H9 (cell line): Measurements from ENCODE around the gene PXDN. TPM values are rescaled to one million over a fixed set of nuclear protein-coding genes. Genes with fewer than 3 reads are reported as not detected.

Experiments
- DNase-seq: peaks from one replicate; pipeline ENCODE4 v3.0.0-alpha.2; 2017
- H2AFZ ChIP-seq: one replicate; pipeline ENCODE4 v1.6.1; 2013; ENCODE audit warnings: mild to moderate bottlenecking, low read length, control low read depth, moderate library complexity
- H2AK5ac ChIP-seq: 2 replicates; pipeline ENCODE4 v1.6.1; 2013; ENCODE audit warnings: low read length, control low read depth, mixed read lengths; ENCODE audit not compliant: insufficient read length
- H2BK120ac ChIP-seq: one replicate; pipeline ENCODE4 v1.6.1; 2013; ENCODE audit warnings: low read depth, mild to moderate bottlenecking, low read length, control low read depth, inconsistent platforms; ENCODE audit not compliant: poor library complexity, severe bottlenecking
- H2BK12ac ChIP-seq: 2 replicates; pipeline ENCODE4 v1.6.1; 2013; ENCODE audit warnings: low read length, control low read depth, mixed read lengths, low read depth; ENCODE audit not compliant: insufficient read length
- H2BK15ac ChIP-seq: 2 replicates; pipeline ENCODE4 v1.6.1; 2013; ENCODE audit warnings: low read depth, low read length, control low read depth
- H2BK20ac ChIP-seq: one replicate; pipeline ENCODE4 v1.6.1; 2013; ENCODE audit warnings: low read depth, mild to moderate bottlenecking, low read length, control low read depth, inconsistent platforms; ENCODE audit not compliant: poor library complexity, severe bottlenecking
- H2BK5ac ChIP-seq: 2 replicates; pipeline ENCODE4 v1.6.1; 2013; ENCODE audit warnings: low read length, control low read depth, mixed read lengths; ENCODE audit not compliant: insufficient read length
- H3K14ac ChIP-seq: 2 replicates; pipeline ENCODE4 v1.6.1; 2013; ENCODE audit warnings: low read length, control low read depth; ENCODE audit not compliant: insufficient read depth
- H3K18ac ChIP-seq: 2 replicates; pipeline ENCODE4 v1.6.1; 2013; ENCODE audit warnings: low read depth, mild to moderate bottlenecking, mixed read lengths, low read length, control low read depth; ENCODE audit not compliant: insufficient read length
- H3K23ac ChIP-seq: 2 replicates; pipeline ENCODE4 v1.6.1; 2013; ENCODE audit warnings: low read length, control low read depth, mixed read lengths, low read depth; ENCODE audit not compliant: insufficient read length
- H3K23me2 ChIP-seq: 2 replicates; pipeline ENCODE4 v1.6.1; 2013; ENCODE audit warnings: low read depth, mild to moderate bottlenecking, mixed read lengths, low read length, control low read depth; ENCODE audit not compliant: insufficient read length, poor library complexity, severe bottlenecking
- H3K27ac ChIP-seq: 2 replicates; pipeline ENCODE4 v1.5.1; 2013; ENCODE audit warnings: low read length, control low read depth, mixed read lengths, low read depth; ENCODE audit not compliant: insufficient read length
- H3K27me3 ChIP-seq: 2 replicates; pipeline ENCODE4 v1.6.1; 2013; ENCODE audit warnings: low read length, control low read depth, inconsistent platforms; ENCODE audit not compliant: insufficient read depth
- H3K4ac ChIP-seq: 2 replicates; pipeline ENCODE4 v1.6.1; 2013; ENCODE audit warnings: low read depth, mild to moderate bottlenecking, control low read depth, inconsistent platforms, low read length, moderate library complexity
- H3K4me1 ChIP-seq: 2 replicates; pipeline ENCODE4 v1.6.1; 2013; ENCODE audit warnings: low read length, control low read depth, inconsistent platforms; ENCODE audit not compliant: insufficient read depth
- H3K4me2 ChIP-seq: 2 replicates; pipeline ENCODE4 v1.6.1; 2013; ENCODE audit warnings: low read length, control low read depth, mixed read lengths; ENCODE audit not compliant: insufficient read length, insufficient read depth
- H3K56ac ChIP-seq: 2 replicates; pipeline ENCODE4 v1.6.1; 2013; ENCODE audit warnings: low read depth, mild to moderate bottlenecking, mixed read lengths, low read length, control low read depth; ENCODE audit not compliant: insufficient read length
- H3K79me1 ChIP-seq: 2 replicates; pipeline ENCODE4 v1.6.1; 2013; ENCODE audit warnings: low read depth, mild to moderate bottlenecking, moderate library complexity, low read length, control low read depth, inconsistent platforms; ENCODE audit not compliant: insufficient read depth, poor library complexity, severe bottlenecking
- H3K79me2 ChIP-seq: 2 replicates; pipeline ENCODE4 v1.6.1; 2013; ENCODE audit warnings: low read length, control low read depth, inconsistent platforms; ENCODE audit not compliant: insufficient read depth
- H3K9ac ChIP-seq: 2 replicates; pipeline ENCODE4 v1.6.1; 2013; ENCODE audit warnings: low read length, control low read depth, mixed read lengths; ENCODE audit not compliant: insufficient read length; ENCODE audit errors: extremely low read depth
- H3K9me3 ChIP-seq: one replicate; pipeline ENCODE4 v1.6.1; 2013; ENCODE audit warnings: low read depth, low read length, inconsistent platforms; ENCODE audit not compliant: control insufficient read depth
- H3T11ph ChIP-seq: one replicate; pipeline ENCODE4 v1.6.1; 2013; ENCODE audit warnings: mild to moderate bottlenecking, low read length, control low read depth, inconsistent platforms
- H4K20me1 ChIP-seq: one replicate; pipeline ENCODE4 v1.6.1; 2013; ENCODE audit not compliant: control insufficient read depth, insufficient read length, insufficient read depth
- H4K5ac ChIP-seq: 2 replicates; pipeline ENCODE4 v1.6.1; 2013; ENCODE audit warnings: low read depth, mild to moderate bottlenecking, mixed read lengths, low read length, control low read depth; ENCODE audit not compliant: insufficient read length
- H4K8ac ChIP-seq: replicated peaks from 2 replicates; pipeline ENCODE4 v1.6.1; 2013; ENCODE audit warnings: low read length, control low read depth, mixed read lengths, low read depth; ENCODE audit not compliant: insufficient read length
- H4K91ac ChIP-seq: 2 replicates; pipeline ENCODE4 v1.6.1; 2013; ENCODE audit warnings: low read depth, mild to moderate bottlenecking, moderate library complexity, mixed read lengths, low read length, control low read depth; ENCODE audit not compliant: insufficient read length
- H3K27ac Mint-ChIP-seq, 3 experiments: 2 replicates in 2 of 3; 3 replicates in 1 of 3; pipeline ENCODE4 v1.8.0; 2020 to 2021; ENCODE audit warnings: mixed read lengths in 3 of 3, mild to moderate bottlenecking in 1 of 3, moderate library complexity in 1 of 3
- H3K27me3 Mint-ChIP-seq: 2 replicates; pipeline ENCODE4 v1.8.0; 2021; ENCODE audit warnings: low read depth, mild to moderate bottlenecking, moderate library complexity, mixed read lengths
- H3K36me3 Mint-ChIP-seq, 3 experiments: 2 replicates in 2 of 3; 3 replicates in 1 of 3; pipeline ENCODE4 v1.8.0; 2020 to 2021; ENCODE audit warnings: low read depth in 3 of 3, mixed read lengths in 3 of 3; ENCODE audit not compliant: insufficient read depth in 1 of 3
- H3K4me1 Mint-ChIP-seq, 2 experiments: 2 replicates each; pipeline ENCODE4 v1.8.0; 2020; ENCODE audit warnings: mixed read lengths in 2 of 2
- H3K4me3 Mint-ChIP-seq, 2 experiments: 2 replicates in 1 of 2; 3 replicates in 1 of 2; pipeline ENCODE4 v1.8.0; 2020 to 2021; ENCODE audit warnings: mild to moderate bottlenecking in 2 of 2, mixed read lengths in 2 of 2, moderate library complexity in 1 of 2
- H3K9me3 Mint-ChIP-seq, 2 experiments: 2 replicates in 1 of 2; 3 replicates in 1 of 2; pipeline ENCODE4 v1.8.0; 2020; ENCODE audit warnings: mild to moderate bottlenecking in 2 of 2, mixed read lengths in 2 of 2, moderate library complexity in 1 of 2
- CTCF ChIP-seq: fragments of 200-600 bp; sonication (generic); conservative IDR thresholded peaks from 3 replicates; pipeline ENCODE4 v1.8.0; 2021; ENCODE audit warnings: antibody characterized with exemption, mild to moderate bottlenecking
- whole genome bisulfite sequencing: extraction: QIAGEN DNeasy Blood & Tissue Kit; methylation state at CpG from one replicate; pipeline ENCODE4 v1.1.7; 2013; ENCODE audit warnings: missing lambda C conversion rate, low lambda C conversion rate, mixed read lengths; ENCODE audit not compliant: insufficient read length; ENCODE audit errors: extremely low coverage; 5-methylcytosine and 5-hydroxymethylcytosine counted together
- total RNA-seq: library from RNA; stranded (reverse); gene quantifications from 2 replicates; pipeline ENCODE4 v1.2.1, GENCODE V29; 2021

PXDN gene
- total RNA-seq, 1 experiment from 2014 or later, result 146 TPM

- no peak overlapping the region for H3T11ph ChIP-seq
- no peak overlapping the region for H3K23ac ChIP-seq
- H3K4me2 ChIP-seq, result no peak overlapping the region
- TF ChIP-seq CTCF, result no peak
- no peak overlapping the region for H2BK12ac ChIP-seq
- H4K20me1 ChIP-seq, result no peaks in the 10 kb centered on the region
- no peak overlapping the region for H4K5ac ChIP-seq
- Mint-ChIP-seq H3K4me3 (no peak overlapping the region), H3K27ac (peak overlapping the region in 1 of 3 experiments; percentile 42; a peak in 1 of 7 replicates), H3K36me3 (peaks cover 32 to 35% (median 32%) of the 10 kb centered on the region in 3 experiments), H3K9me3 (peaks cover 3 to 6% of the 10 kb centered on the region in 2 experiments; a peak in 3 of 5 replicates), H3K4me1 (peaks cover 48 to 51% of the 10 kb centered on the region in 2 experiments), H3K27me3 (no peaks in the 10 kb centered on the region; the same call in 1 of the 2 replicates)
- H3K4me1 ChIP-seq, result peaks cover 9% of the 10 kb centered on the region; the same call in 1 of the 2 replicates
- H3K79me1 ChIP-seq, result no peaks in the 10 kb centered on the region
- H2BK20ac ChIP-seq, result no peak overlapping the region
- no peaks in the 10 kb centered on the region for H3K27me3 ChIP-seq
- no peak overlapping the region for H2BK5ac ChIP-seq
- H4K8ac ChIP-seq, result no peak overlapping the region
- no peak overlapping the region for H3K4ac ChIP-seq
- H3K9ac ChIP-seq, result no peak overlapping the region
- H3K9me3 ChIP-seq, result no peaks in the 10 kb centered on the region
- H2AFZ ChIP-seq, result no peak overlapping the region
- H3K79me2 ChIP-seq, result no peaks in the 10 kb centered on the region
- H2BK120ac ChIP-seq, result no peak overlapping the region
- no peak overlapping the region for H2AK5ac ChIP-seq
- no peaks in the 10 kb centered on the region for H3K23me2 ChIP-seq
- no peak for DNase-seq
- H3K27ac ChIP-seq, result no peak overlapping the region
- H4K91ac ChIP-seq, result no peak overlapping the region
- WGBS, result no CpG with 5 or more reads among the region's 11 CpGs
- H2BK15ac ChIP-seq, result no peak overlapping the region
- no peak overlapping the region; the same call in 1 of the 2 replicates for H3K14ac ChIP-seq
- H3K56ac ChIP-seq, result no peak overlapping the region
- H3K18ac ChIP-seq, result no peak overlapping the region
These were observed 124.2 kb downstream of the PXDN start for GRCh38 chr2:1620081-1620480.
